NCI-H1417 treated with DMSO at 0.1 percent for 48 hours (cell line): ENCODE data around the gene OR6C74.

Source experiments
- DNase-seq: peaks from one replicate; lab custom pipeline; 2025; lab: John Stamatoyannopoulos, UW

The OR6C74 gene

GRCh38 chr12:55244309-55244708, at the start of gene OR6C74:
OR6C74 (plus strand) TSS chr12:55244609; CDS start chr12:55247288, 2,679 bp downstream.
- DNase-seq, result no peak

GRCh38 chr12:55220725-55221124, 23.7 kb upstream of the OR6C74 start, which contains the start of gene OR10A7:
OR10A7 (plus strand) TSS chr12:55221025; CDS start chr12:55221025, 0 bp downstream.
- no peak for DNase-seq

- DNase-seq, result no peak
Measured at GRCh38 chr12:55226523-55226922, 17.9 kb upstream of the OR6C74 start.

- DNase-seq, result no peak
Measured at GRCh38 chr12:55227643-55228042, 16.8 kb upstream of the OR6C74 start.

- no peak for DNase-seq
Measured at GRCh38 chr12:55246159-55246558, 1.8 kb downstream of the OR6C74 start.

- no peak for DNase-seq
Measured at GRCh38 chr12:55250944-55251343, 6.5 kb downstream of the OR6C74 start.

- no peak for DNase-seq
Measured at GRCh38 chr12:55253281-55253680, 8.9 kb downstream of the OR6C74 start.

GRCh38 chr12:55256831-55257230, 12.4 kb downstream of the OR6C74 start:
- DNase-seq, result no peak

GRCh38 chr12:55258303-55258702, 13.9 kb downstream of the OR6C74 start:
- no peak for DNase-seq

- DNase-seq, result no peak
Measured at GRCh38 chr12:55280991-55281390, 36.6 kb downstream of the OR6C74 start.

GRCh38 chr12:55289999-55290398, 45.6 kb downstream of the OR6C74 start:
- no peak for DNase-seq
